Measurements from ENCODE around the gene RAD18.

Gene RAD18

GRCh38 chr3:8937064-8938020 is 25.9 kb downstream of the RAD18 start:
- Mint-ChIP-seq H3K4me3 (no peak overlapping the region), H3K4me1 (ENCODE audit: low read depth) (peaks cover 4% of the 10 kb centered on the region), H3K27ac (no peak overlapping the region), H3K36me3 (ENCODE audit: low read depth) (peaks cover 42% of the 10 kb centered on the region), H3K9me3 (no peaks in the 10 kb centered on the region), H3K27me3 (no peaks in the 10 kb centered on the region)
- intact Hi-C loops (cut with micrococcal nuclease): no loop called here

GRCh38 chr3:8932507-8932906 is 30.8 kb downstream of the RAD18 start:
- Mint-ChIP-seq H3K27me3 (no peaks in the 10 kb centered on the region), H3K36me3 (ENCODE audit: low read depth) (peaks cover 10% of the 10 kb centered on the region), H3K27ac (no peak overlapping the region), H3K4me1 (ENCODE audit: low read depth) (no peaks in the 10 kb centered on the region), H3K4me3 (no peak overlapping the region), H3K9me3 (no peaks in the 10 kb centered on the region)
- intact Hi-C loops (cut with micrococcal nuclease): no loop called here

GRCh38 chr3:8931342-8931741 is 31.9 kb downstream of the RAD18 start:
- Mint-ChIP-seq H3K4me3 (no peak overlapping the region), H3K27me3 (no peaks in the 10 kb centered on the region), H3K4me1 (ENCODE audit: low read depth) (no peaks in the 10 kb centered on the region), H3K27ac (no peak overlapping the region), H3K9me3 (no peaks in the 10 kb centered on the region), H3K36me3 (ENCODE audit: low read depth) (peaks cover 15% of the 10 kb centered on the region)
- intact Hi-C loops (cut with micrococcal nuclease): no loop called here

GRCh38 chr3:8929860-8930259 is 33.4 kb downstream of the RAD18 start:
- Mint-ChIP-seq H3K27ac (no peak overlapping the region), H3K36me3 (ENCODE audit: low read depth) (peaks cover 20% of the 10 kb centered on the region), H3K9me3 (peaks cover 5% of the 10 kb centered on the region), H3K27me3 (no peaks in the 10 kb centered on the region), H3K4me1 (ENCODE audit: low read depth) (no peaks in the 10 kb centered on the region), H3K4me3 (no peak overlapping the region)
- intact Hi-C loops (cut with micrococcal nuclease): no loop called here

- intact Hi-C loops (cut with micrococcal nuclease): no loop called here
- Mint-ChIP-seq H3K4me3 (no peak overlapping the region), H3K9me3 (no peaks in the 10 kb centered on the region), H3K27ac (no peak overlapping the region), H3K27me3 (no peaks in the 10 kb centered on the region), H3K4me1 (ENCODE audit: low read depth) (no peaks in the 10 kb centered on the region), H3K36me3 (ENCODE audit: low read depth) (peaks cover 26% of the 10 kb centered on the region)
Measured at GRCh38 chr3:8914491-8914890, 48.8 kb downstream of the RAD18 start.

- Mint-ChIP-seq H3K4me3 (no peak overlapping the region), H3K9me3 (no peaks in the 10 kb centered on the region), H3K27me3 (no peaks in the 10 kb centered on the region), H3K27ac (no peak overlapping the region), H3K4me1 (ENCODE audit: low read depth) (no peaks in the 10 kb centered on the region), H3K36me3 (ENCODE audit: low read depth) (peaks cover 42% of the 10 kb centered on the region)
- intact Hi-C loops (cut with micrococcal nuclease): no loop called here
Measured at GRCh38 chr3:8911781-8912180, 51.5 kb downstream of the RAD18 start.

- Mint-ChIP-seq H3K4me1 (ENCODE audit: low read depth) (no peaks in the 10 kb centered on the region), H3K36me3 (ENCODE audit: low read depth) (peaks cover 36% of the 10 kb centered on the region), H3K9me3 (no peaks in the 10 kb centered on the region), H3K27ac (no peak overlapping the region), H3K27me3 (no peaks in the 10 kb centered on the region), H3K4me3 (no peak overlapping the region)
- intact Hi-C loops (cut with micrococcal nuclease): no loop called here
Measured at GRCh38 chr3:8909160-8909559, 54.1 kb downstream of the RAD18 start.

GRCh38 chr3:8903191-8903590 is 60.1 kb downstream of the RAD18 start:
- H3K36me3 Mint-ChIP-seq (ENCODE audit: low read depth): peaks cover 39% of the 10 kb centered on the region
- intact Hi-C loops (cut with micrococcal nuclease): no loop called here
- H3K4me1 Mint-ChIP-seq (ENCODE audit: low read depth): no peaks in the 10 kb centered on the region
- no peak overlapping the region for H3K27ac Mint-ChIP-seq
- H3K4me3 Mint-ChIP-seq: no peak overlapping the region
- no peaks in the 10 kb centered on the region for H3K27me3 Mint-ChIP-seq
- H3K9me3 Mint-ChIP-seq: no peaks in the 10 kb centered on the region

- H3K4me3 Mint-ChIP-seq: no peak overlapping the region
- H3K27ac Mint-ChIP-seq: no peak overlapping the region
- no peaks in the 10 kb centered on the region for H3K27me3 Mint-ChIP-seq
- peaks cover 3% of the 10 kb centered on the region for H3K4me1 Mint-ChIP-seq (ENCODE audit: low read depth)
- H3K36me3 Mint-ChIP-seq (ENCODE audit: low read depth): peaks cover 30% of the 10 kb centered on the region
- H3K9me3 Mint-ChIP-seq: no peaks in the 10 kb centered on the region
- intact Hi-C loops (cut with micrococcal nuclease): no loop called here
Measured at GRCh38 chr3:8900869-8901268, 62.4 kb downstream of the RAD18 start.

- intact Hi-C loops (cut with micrococcal nuclease): no loop called here
- H3K27me3 Mint-ChIP-seq: no peaks in the 10 kb centered on the region
- H3K4me3 Mint-ChIP-seq: no peak overlapping the region
- peaks cover 36% of the 10 kb centered on the region for H3K36me3 Mint-ChIP-seq (ENCODE audit: low read depth)
- H3K9me3 Mint-ChIP-seq: no peaks in the 10 kb centered on the region
- H3K4me1 Mint-ChIP-seq (ENCODE audit: low read depth): peaks cover 5% of the 10 kb centered on the region
- no peak overlapping the region for H3K27ac Mint-ChIP-seq
Measured at GRCh38 chr3:8899876-8900460, 63.3 kb downstream of the RAD18 start.

GRCh38 chr3:8895829-8896228 is 67.4 kb downstream of the RAD18 start:
- Mint-ChIP-seq H3K4me3 (no peak overlapping the region), H3K27ac (no peak overlapping the region), H3K9me3 (no peaks in the 10 kb centered on the region), H3K4me1 (ENCODE audit: low read depth) (peaks cover 5% of the 10 kb centered on the region), H3K36me3 (ENCODE audit: low read depth) (peaks cover 25% of the 10 kb centered on the region), H3K27me3 (no peaks in the 10 kb centered on the region)
- intact Hi-C loops (cut with micrococcal nuclease): no loop called here

GRCh38 chr3:8893001-8893400 is 70.3 kb downstream of the RAD18 start:
- intact Hi-C loops (cut with micrococcal nuclease): no loop called here
- H3K9me3 Mint-ChIP-seq: no peaks in the 10 kb centered on the region
- no peaks in the 10 kb centered on the region for H3K27me3 Mint-ChIP-seq
- H3K4me1 Mint-ChIP-seq (ENCODE audit: low read depth): peaks cover 5% of the 10 kb centered on the region
- H3K36me3 Mint-ChIP-seq (ENCODE audit: low read depth): peaks cover 25% of the 10 kb centered on the region
- no peak overlapping the region for H3K4me3 Mint-ChIP-seq
- no peak overlapping the region for H3K27ac Mint-ChIP-seq

- Mint-ChIP-seq H3K36me3 (ENCODE audit: low read depth) (peaks cover 31% of the 10 kb centered on the region), H3K9me3 (no peaks in the 10 kb centered on the region), H3K4me3 (no peak overlapping the region), H3K4me1 (ENCODE audit: low read depth) (peaks cover 5% of the 10 kb centered on the region), H3K27ac (no peak overlapping the region), H3K27me3 (no peaks in the 10 kb centered on the region)
- intact Hi-C loops (cut with micrococcal nuclease): no loop called here
Measured at GRCh38 chr3:8891774-8892173, 71.5 kb downstream of the RAD18 start.

GRCh38 chr3:8891303-8891702 is 72.0 kb downstream of the RAD18 start:
- Mint-ChIP-seq H3K36me3 (ENCODE audit: low read depth) (peaks cover 36% of the 10 kb centered on the region), H3K27me3 (no peaks in the 10 kb centered on the region), H3K4me1 (ENCODE audit: low read depth) (peaks cover 5% of the 10 kb centered on the region), H3K4me3 (no peak overlapping the region), H3K27ac (no peak overlapping the region), H3K9me3 (no peaks in the 10 kb centered on the region)
- intact Hi-C loops (cut with micrococcal nuclease): no loop called here

Measured in dendritic cell treated with granulocyte-macrophage colony-stimulating factor and Interleukin-4, amounts not matched to agents 40 ng/mL and 50 ng/mL, for 4 days (primary cell).